Measurements from ENCODE around the gene ELF2.
"Not testable (repeated sequence)": the region's sequence is repeated elsewhere in the genome, so short reads cannot be mapped to it uniquely, and the experiment has no call there.

The ELF2 gene

DNA sequence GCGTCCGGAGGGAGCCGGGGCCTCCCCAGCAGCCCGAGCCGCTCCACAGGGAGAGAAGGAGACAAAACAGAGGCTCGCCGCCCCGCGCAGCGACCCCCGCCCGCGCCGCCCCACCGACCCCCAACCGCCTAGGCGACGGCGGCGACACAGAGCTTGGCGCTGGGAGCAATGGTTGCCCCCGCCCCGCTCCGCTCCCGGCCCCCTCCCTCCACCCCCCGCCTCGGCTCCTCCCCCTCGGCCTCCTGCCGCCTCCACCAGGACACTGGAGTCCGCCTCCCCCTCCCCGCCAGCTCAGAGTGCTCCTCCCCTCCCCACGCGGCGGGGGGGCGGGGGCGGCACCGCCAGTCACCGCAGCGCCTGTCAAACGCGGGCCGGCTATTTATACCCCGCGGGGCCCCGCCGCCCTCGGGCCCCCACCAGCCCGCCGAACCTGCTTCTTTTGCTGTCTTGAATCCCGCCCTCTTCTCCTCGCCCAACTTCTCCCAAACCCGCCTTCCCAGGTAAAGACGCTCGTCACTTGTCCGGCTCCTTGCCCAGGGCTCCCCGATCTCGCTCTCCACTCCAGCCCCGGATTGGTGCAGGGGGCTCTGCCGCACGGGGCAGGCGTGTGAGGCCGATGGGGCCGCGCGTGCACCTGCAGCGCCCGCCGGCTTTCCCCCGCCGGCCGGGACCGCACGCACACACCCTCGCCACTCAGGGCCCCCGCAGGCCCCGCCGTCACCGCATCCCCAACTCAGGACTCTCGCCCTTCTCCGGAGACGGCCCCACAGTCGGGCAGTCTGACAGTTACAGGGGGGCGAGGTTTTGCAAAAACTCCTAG, at the start of gene ELF2:
Gene ELF2 (minus strand): TSS at position 170 of the 820 bp plus-strand sequence. CDS start 39,517 bp downstream, outside the sequence.
- DNase-seq, result peak; percentile 58

DNA sequence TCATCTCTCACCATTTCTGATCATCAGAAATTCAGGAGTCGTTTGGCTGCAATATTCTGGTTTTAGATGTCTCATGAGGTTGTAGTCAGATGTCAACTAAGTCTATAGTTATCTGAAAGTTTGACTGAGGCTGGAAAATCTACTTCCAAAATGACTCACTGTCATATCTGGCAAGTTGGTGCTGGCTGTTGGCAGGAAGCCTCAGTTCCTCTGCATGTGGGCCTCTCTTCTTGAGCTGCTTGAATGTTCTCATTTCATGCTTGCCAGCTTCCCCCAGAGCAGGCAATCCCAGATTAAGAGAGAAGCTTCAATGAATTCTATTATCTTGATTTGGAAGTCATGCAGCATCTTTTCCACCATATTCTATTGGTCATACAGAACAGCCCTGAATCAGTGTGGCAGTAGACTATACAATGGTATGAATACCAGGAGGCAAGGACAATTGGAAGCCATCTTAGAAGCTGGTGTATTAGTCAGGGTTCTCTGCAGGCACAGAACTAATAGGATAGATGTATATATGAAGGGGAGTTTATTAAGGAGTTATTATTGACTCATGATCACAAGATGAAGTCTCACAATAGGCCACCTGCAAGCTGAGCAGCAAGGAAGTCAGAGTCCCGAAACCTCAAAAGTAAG, 46.8 kb upstream of the ELF2 start:
- no peak for DNase-seq

DNA sequence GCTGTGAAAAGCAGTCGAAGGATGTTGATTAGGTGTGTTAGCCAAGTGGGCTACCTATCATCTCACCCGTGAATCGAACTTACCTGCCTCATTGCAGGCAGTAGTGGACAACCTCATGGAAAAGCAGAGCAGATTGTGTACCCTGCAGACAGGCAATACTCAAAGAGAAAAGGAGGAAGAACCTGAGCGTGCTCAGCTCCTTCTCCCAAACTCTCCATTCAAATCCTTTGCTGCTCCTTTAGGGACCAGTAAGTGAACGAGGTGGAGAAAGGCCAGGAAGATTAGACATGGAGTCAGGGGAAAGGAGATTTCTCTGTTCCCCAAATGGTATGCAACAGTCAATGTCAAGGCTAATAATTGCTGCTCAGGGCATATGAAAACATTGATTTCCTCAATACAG, 45.2 kb upstream of the ELF2 start:
- DNase-seq, result no peak

DNA sequence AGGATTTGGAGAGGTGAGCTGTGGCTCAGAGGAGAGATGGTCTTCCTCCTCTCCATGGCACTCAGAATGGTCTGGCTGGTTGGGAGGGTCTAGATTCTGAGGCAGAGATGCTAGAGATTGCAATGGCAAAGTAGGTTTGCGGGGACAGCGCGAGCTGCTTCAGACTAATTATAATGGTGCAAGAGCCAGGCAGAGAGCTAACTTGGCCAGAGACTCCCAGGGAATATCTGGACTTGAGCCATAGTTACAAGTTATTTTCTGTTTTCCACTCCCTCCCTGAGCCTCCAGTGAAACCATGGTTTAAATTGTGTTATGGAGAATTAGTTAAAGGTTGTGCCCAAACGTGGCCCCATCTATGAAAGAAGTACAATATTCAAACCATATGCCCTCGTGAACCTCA, 44.7 kb upstream of the ELF2 start:
- no peak for DNase-seq

DNA sequence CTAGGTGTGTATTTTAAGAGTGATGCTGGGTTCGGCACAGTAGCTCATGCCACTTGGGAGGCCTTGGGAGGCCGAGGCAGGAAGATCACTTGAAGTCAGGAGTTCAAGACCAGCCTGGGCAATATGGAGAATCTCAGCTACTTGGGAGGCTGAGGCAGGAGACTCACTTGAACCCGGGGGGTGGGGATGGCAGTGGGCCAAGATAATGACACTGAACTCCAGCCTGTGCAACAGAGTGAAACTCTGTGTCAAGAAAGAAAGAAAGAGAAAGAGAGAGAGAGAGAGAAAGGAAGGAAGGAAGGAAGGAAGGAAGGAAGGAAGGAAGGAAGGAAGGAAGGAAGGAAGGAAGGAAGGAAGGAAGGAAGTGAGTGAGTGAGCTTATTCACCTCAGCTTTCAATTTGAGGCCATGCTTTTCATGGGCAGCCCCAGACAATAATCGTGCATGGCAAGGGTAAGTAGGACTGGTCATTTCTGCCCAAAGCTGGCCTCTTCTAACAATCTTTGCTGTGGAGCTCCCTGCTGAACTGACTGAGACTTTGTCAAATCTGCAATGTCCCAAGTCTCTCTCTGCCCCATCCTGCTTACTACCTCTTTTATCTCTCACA, 42.5 kb upstream of the ELF2 start:
- no peak for DNase-seq

DNA sequence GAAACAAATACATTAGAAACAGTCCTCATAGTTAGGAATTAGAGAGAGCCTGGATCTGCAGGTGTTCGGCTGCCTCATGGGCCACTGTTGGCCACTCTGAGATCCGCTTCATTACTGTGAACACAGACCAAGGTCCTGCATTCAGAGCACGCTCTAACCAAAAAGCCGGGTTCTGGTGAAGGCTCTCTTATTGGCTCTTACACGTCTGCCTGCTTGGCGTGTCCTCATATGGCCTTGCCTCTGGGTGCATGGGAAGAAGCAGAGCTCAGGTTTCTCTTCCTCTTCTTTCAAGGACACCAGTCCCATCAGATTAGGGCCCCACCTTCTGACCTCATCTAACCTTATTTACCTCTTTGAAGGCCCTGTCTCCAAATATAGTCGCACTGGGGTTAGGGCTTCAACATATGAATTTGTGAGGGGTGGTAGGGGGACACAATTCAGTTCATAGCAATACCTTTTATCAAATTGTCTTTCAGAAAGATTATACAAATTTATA, 37.1 kb upstream of the ELF2 start:
- DNase-seq, result no peak

DNA sequence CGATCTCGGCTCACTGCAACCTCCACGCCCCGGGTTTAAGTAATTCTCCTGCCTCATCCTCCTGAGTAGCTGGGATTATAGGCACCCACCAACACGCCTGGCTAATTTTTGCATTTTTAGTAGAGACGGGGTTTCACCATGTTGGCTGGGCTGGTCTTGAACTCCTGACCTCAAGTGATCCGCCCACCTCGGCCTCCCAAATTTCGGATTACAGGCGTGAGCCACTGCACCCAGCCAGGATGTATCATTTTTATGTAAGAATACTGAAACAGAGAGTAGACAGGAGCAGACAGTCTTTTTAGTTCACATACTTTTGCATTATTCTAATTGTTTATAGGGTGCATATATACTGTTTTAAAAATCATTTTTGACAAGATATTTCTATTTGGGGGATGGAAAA, 36.6 kb upstream of the ELF2 start:
- DNase-seq, result not testable (repeated sequence)

DNA sequence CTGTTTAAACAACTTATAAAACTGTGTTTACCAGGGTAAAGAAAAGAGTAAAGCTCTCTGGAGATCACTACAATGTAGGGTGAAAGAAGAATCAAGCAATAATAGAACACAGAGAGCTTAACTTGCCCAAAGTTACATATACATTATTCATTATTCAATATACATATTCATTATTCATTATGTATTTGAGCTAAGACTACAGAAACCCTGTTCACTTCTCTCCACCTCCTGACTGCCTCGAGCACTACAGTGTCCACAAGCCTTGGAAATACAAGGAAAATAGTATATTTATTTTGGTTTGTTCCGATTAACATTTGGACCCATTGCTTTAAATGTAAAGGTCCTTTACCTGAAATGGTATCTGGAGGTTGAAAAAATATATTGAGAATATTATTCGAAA, 35.9 kb upstream of the ELF2 start:
- no peak for DNase-seq

DNA sequence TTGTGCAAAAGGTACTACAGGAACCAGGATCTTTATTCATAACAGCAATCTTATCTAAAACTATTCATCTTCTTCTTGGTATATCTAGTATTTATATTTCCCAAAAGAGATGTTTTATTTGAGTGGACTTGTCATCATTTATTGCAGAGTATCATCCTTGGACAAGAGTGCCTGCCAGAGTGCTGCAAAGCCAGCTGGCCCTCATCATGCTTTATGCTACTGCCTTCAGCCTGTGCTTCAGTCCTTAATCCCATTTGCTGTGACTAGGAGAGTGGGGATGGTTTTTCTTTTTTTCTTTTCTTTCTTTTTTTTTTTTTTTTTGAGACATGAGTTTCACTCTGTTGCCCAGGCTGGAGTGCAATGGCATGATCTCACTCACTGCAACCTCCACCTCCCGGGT, 33.5 kb upstream of the ELF2 start:
- no peak for DNase-seq

DNA sequence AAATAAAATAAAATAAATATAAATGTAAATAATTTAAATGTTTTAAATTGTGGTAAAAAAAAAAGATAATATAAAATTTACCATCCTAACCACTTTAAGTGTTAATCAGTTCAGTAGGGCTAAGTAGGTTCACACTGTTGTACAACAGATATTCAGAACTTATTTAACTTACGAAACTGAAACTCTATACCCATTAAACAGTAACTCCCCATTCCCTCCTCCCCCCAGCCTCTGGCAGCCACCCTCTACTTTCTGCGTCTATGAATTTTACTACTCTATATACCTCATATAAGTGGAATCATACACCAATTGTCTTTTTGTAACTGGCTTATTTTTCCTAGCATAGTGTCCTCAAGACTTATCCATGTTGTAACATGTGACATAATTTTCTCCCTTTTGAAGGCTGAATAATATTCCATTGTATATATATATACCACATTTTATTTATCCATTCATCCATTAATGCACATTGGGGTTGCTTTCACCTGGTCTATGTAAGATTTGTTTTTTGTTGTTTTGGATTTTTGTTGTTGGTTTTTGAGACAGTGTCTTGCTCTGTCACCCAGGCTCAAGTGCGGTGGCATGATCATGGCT, 32.5 kb upstream of the ELF2 start:
- DNase-seq, result no peak

DNA sequence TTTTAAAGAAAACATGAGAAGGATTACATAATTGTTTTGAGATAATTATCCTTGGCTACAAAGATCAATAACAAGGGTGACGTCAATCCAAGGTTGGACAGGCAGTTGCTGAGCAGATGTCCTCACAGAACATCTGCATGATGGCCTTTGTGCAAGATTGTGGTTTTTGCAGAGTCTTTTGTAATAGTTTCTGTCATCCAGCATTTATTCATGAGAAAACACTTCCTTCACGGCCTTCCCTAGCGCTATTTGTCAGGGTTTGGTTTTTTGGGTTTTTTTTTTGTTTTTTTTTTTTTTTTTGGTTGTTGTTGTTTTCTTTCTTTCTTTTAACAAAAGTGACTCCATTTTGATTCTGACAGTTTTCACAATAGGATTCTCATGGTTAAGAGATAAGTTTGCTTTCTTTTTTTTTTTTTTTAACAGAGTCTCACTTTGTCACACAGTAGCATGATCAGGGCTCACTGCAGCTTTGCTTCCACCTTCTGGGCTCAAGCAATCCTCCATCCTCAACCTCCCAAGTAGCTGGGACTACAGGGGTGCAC, 31.5 kb upstream of the ELF2 start:
- no peak for DNase-seq

DNA sequence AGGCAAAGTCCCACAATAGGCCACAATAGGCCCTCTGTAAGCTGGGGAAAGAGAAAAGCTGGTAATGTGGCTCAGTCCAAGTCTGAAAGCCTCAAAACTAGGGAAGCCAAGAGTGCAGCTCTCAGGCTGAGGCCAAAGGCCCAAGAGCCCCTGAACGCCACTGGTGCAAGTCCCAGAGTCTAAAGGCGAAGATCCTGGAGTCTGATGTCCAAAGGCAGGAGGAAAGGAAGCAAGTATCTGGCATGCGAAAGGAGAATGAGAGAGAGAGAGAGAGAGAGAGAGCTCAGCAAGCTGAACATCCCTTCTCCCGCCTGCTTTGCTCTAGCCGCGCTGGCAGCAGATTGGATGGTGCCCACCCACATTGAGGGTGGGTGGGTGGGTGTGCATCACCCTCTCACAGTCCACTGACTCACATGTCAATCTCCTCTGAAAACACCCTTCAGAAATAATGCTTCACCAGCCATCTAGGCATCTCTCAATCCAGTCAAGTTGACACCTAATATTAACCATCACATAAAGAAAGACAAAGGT, 30.9 kb upstream of the ELF2 start:
- no peak for DNase-seq

DNA sequence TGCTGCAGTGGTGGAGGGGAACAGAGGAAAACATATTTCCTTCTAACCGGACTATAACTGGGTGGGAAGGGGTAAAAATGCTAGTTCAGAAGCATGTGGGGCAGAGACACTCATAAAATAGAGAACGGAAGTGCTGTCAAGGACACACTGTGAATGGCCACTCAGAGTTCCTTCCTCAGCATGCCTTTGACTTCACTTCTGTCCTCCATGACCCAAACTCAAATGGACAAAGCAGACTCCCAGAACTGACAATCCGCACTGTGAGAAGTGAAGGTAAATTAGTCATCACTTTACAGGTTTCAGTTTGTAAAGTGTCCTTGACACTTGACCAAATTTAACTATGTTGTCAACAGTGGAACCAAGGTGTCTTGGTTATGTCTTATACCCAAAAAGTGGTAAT, 30.2 kb upstream of the ELF2 start:
- no peak for DNase-seq

DNA sequence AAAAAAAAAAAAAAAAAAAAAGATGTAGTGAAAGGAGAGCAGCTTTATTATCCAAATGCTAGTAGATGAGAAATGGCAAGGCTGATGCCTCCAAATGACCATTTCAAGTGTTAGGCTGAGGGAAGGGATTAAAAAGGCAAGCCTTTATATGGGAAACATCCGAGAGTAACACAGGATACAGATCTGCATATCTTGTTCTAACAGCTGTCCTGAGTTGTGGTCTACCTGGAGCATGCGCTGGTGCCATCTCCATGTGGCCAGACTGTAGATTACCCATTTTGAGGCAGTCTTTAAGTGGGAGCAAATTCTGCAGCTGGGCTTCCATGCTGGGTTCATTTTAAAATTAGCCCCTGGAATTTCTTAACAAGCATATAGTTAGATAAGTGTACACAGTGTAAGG, 26.0 kb upstream of the ELF2 start:
- DNase-seq, result no peak

DNA sequence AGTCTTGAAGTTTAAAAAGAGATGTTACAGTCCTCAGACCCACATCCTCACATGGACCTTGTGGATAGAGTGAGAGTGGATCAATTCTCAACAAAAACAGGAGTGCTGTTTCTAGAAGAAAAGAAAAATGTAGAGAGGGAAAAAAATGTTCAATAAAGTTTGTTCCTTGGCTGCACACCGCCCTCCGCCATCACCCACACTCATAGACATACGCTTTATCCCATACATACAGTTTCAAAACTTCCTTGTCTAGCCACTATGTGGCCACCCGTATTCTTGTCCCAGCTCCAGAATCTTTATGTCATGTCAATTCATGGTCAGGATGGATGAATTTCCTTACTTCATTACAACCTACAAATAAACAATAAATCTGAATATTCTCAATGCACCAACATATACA, 23.5 kb upstream of the ELF2 start:
- DNase-seq, result no peak

DNA sequence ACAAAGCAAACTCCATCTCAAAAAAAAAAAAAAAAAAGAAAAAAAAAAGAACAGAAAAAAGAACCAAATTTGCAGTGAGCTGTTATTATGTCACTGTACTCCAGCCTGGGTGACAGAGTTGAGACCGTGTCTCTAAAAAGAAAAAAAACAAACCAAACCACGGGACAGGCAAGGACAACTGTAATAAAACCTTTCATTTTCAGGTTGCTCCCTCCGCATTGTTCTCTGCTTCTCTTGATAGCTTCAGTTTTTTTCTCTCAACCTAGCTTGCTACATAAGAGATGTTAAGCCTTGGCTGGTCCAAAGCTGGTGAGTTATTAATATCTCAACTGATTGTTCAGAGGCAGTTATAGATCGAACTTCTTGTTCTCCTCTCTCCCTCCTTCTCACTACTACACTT, 23.1 kb upstream of the ELF2 start:
- no peak for DNase-seq

DNA sequence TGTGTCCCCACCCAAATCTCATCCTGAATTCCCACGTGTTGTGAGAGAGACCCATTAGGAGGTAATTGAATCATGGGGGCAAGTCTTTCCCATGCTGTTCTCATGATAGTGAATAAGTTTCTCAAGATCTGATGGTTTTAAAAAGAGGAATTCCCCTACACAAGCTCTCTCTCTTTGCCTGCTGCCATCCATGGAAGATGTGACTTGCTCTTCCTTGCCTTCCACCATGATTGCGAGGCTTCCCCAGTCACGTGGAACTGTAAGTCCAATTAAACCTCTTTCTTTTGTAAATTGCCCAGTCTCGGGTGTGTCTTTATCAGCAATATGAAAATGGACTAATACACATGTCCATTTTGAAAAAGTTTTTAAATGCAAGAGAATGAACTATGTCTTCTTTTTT, 20.2 kb upstream of the ELF2 start:
- DNase-seq, result not testable (repeated sequence)

DNA sequence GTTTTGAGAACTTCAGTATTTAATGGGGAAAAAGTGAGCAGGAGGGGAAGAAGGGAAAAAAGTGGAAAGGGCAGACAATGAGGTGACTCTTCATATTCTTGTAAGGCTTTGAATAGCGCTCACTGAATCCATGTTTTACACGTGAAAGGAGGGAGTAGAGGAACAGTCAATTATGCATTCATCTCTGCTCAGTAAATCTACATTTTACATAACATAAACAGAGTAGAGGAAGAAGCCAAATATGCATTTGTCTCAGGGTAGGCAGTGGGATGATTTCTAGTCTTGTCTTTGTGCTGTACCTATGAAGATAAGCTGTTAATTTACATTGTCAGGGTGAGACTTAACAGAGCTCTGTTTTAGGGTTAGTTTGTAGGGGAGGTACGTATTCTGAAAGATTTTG, 19.4 kb upstream of the ELF2 start:
- no peak for DNase-seq

DNA sequence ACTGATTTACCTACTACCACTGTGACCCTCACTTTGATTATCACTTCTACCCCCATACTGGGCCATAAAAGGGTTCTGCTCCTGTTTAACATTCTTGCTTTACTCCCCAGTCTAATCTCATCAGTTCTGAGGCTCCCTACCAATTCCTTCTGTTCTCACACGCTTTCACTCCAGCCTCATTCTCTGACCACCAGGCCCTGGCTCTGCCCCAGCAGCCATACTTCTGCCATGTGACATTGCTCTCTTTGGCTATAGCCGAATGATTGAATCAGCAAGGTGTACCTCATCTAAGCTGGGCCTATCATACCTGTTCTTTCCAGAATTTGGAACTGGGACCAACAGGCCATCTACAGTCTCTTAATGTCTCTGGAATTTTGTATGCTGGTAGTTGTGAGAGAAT, 14.4 kb upstream of the ELF2 start:
- DNase-seq, result no peak

DNA sequence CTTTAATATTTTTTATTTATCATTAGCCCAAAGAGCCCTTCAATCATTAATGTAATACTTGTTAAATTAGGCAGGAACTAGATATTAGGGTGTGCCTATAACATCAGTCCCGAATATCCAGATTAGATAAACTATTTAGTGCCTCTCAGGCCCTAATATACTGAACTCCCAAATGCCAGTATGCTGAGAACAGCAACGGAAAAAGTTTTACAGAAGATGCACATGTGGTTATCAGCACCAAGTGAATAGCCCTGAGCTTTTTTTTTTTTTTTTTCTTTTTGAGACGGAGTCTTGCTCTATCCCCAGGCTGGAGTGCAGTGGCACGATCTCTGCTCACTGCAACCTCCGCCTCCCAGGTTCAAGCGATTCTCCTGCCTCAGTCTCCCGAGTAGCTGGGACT, 13.0 kb upstream of the ELF2 start:
- no peak for DNase-seq

DNA sequence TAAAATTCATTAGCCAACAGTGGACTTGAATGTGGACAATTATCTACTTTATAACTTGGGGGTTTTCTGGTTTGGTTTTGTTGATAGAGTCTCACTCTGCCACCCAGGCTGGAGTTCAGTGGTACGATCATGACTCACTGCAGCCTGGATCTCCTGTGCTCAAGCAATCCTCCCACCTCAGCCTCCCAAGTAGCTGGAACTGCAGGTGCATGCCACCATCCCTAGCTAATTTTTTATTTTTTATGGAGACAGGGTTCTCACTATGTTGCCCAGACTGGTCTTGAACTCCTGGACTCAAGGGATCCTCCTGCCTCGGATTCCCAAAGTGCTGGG, 12.4 kb upstream of the ELF2 start:
- DNase-seq, result no peak

DNA sequence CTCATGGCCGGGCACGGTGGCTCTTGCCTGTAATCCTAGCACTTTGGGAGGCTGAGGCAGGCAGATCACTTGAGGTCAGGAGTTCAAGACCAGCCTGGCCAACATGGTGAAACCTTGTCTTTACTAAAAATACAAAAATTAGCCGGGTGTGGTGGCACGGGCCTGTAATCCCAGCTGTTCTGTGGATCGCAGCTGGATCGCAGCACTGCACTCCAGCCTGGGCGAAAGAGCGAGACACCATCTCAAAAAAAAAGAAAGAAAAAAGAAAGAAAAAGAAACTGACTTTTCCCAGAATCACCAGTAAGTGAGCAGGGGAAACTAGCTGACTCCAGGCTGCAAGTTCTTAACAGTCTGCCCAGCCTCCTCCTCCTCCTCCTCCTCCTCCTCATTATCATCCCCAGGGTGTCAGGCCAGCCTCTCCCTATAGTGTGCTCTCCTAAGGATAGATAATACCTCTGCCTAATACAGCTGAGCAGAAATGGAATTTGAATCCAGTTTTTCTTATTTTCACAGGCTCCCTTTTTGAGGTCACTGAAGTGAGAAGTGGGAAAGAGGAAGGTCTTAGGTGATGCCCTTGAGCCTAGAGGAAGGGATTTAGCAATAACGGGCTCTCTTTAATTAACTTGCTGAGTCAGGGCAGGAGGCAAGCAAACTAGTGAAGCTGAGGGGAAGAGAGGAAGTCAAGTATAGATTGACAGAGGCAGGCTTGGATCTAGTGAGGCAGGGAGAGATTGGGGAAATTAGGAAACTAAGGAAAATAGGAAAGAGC, 11.8 kb upstream of the ELF2 start:
- DNase-seq, result no peak

DNA sequence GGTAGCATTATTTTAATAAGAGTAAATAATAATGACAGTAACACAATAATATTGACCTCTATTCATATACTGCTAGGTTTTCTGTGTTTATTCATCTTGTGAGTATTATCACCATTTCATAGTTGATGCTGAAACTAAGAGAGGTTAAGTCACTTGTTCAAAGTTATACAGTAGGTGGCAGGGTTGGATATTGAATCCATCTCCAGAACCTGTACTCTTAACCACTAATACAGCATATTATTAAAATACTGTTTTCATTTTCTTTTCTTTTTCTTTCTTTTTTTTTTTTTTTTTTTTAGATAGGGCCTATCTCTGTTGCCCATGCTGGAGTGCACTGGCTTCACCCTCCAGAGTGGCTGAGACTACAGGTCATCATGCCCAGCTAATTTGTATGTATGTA, 7.1 kb upstream of the ELF2 start:
- DNase-seq, result no peak

Data from NCI-H1694 (cell line).